Liver (tissue), 3 donors: ENCODE data around the gene TADA3.

Source experiments
- EGR1 ChIP-seq, 2 donors: IDR thresholded peaks; 2 replicates each; pipeline ENCODE4 v1.6.1; 2016 to 2018; ENCODE audit warnings: antibody characterized with exemption in 2 of 2, low read depth in 2 of 2
- FOXA1 ChIP-seq: IDR thresholded peaks from 2 replicates; pipeline ENCODE4 v1.6.1; 2016; ENCODE audit warnings: antibody characterized with exemption
- GABPA ChIP-seq, 2 donors: IDR thresholded peaks in 1 of 2; conservative IDR thresholded peaks in 1 of 2; 2 replicates each; pipeline ENCODE4 v1.6.1; 2016; ENCODE audit warnings: antibody characterized with exemption in 2 of 2, mild to moderate bottlenecking in 1 of 2, moderate library complexity in 1 of 2
- JUND ChIP-seq, 2 donors: IDR thresholded peaks; 2 replicates each; pipeline ENCODE4 v1.6.1; 2016; ENCODE audit warnings: antibody characterized with exemption in 2 of 2
- RAD21 ChIP-seq, 2 donors: IDR thresholded peaks; 2 replicates each; pipeline ENCODE4 v1.6.1; 2016; ENCODE audit warnings: antibody characterized with exemption in 2 of 2, mild to moderate bottlenecking in 2 of 2
- TAF1 ChIP-seq: conservative IDR thresholded peaks from 2 replicates; pipeline ENCODE4 v1.6.1; 2016; ENCODE audit warnings: antibody characterized with exemption, mild to moderate bottlenecking
- YY1 ChIP-seq: IDR thresholded peaks from 2 replicates; pipeline ENCODE4 v1.6.1; 2016; ENCODE audit warnings: antibody characterized with exemption, mild to moderate bottlenecking
- TF ChIP-seq, protein P1 (sequence below): fragments of 150-350 bp; IDR thresholded peaks from 2 replicates; pipeline ENCODE4 v1.5.1; 2017; ENCODE audit warnings: improper control_type of control experiment, low read depth, low read length; ENCODE audit not compliant: missing input control
- TF ChIP-seq, protein P2 (sequence below): IDR thresholded peaks from 2 replicates; pipeline ENCODE4 v1.6.1; 2016; ENCODE audit warnings: antibody characterized with exemption
- TF ChIP-seq, protein P3 (sequence below): IDR thresholded peaks from 2 replicates; pipeline ENCODE4 v1.6.1; 2016; ENCODE audit warnings: antibody characterized with exemption
- TF ChIP-seq, protein P4 (sequence below): IDR thresholded peaks from 2 replicates; pipeline ENCODE4 v1.6.1; 2016; ENCODE audit warnings: antibody characterized with exemption
- TF ChIP-seq, protein P5 (sequence below): IDR thresholded peaks from 2 replicates; pipeline ENCODE4 v1.6.1; 2016; ENCODE audit warnings: antibody characterized with exemption, mild to moderate bottlenecking
- donor health status: healthy.
- donor health status: healthy.

DNA sequence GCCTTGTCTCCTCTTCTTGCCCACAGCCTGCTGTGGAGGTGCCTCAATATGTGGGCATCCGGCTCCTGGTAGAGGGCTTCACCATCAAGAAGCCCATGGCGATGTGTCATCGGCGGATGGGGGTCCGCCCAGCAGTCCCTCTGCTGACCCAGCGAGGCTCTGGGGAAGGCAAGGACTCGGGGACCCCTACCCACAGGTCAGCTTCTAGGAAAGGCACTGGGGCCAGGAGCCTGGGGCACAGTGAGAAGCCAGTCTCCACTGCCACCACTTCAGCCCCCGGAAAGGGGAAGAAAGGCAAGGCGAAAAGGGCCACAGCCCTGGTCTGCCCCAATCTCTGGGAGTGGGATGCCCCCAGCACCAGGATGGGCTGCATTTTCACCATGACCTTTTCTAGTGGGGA is 40.8 kb upstream of the TADA3 start:
- TF ChIP-seq, protein P1, sequence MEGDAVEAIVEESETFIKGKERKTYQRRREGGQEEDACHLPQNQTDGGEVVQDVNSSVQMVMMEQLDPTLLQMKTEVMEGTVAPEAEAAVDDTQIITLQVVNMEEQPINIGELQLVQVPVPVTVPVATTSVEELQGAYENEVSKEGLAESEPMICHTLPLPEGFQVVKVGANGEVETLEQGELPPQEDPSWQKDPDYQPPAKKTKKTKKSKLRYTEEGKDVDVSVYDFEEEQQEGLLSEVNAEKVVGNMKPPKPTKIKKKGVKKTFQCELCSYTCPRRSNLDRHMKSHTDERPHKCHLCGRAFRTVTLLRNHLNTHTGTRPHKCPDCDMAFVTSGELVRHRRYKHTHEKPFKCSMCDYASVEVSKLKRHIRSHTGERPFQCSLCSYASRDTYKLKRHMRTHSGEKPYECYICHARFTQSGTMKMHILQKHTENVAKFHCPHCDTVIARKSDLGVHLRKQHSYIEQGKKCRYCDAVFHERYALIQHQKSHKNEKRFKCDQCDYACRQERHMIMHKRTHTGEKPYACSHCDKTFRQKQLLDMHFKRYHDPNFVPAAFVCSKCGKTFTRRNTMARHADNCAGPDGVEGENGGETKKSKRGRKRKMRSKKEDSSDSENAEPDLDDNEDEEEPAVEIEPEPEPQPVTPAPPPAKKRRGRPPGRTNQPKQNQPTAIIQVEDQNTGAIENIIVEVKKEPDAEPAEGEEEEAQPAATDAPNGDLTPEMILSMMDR: no peak
- TF ChIP-seq YY1 (no peak), JUND (IDR thresholded peaks at IDR 0.05) (no peak), RAD21 (IDR thresholded peaks at IDR 0.05) (no peak), GABPA (IDR thresholded peaks at IDR 0.05 in 1 of 2, conservative IDR thresholded peaks at IDR 0.05 in 1 of 2) (no peak), FOXA1 (no peak), TAF1 (no peak), EGR1 (IDR thresholded peaks at IDR 0.05; ENCODE audit: low read depth in 2 of 2) (no peak)
- TF ChIP-seq, protein P2, sequence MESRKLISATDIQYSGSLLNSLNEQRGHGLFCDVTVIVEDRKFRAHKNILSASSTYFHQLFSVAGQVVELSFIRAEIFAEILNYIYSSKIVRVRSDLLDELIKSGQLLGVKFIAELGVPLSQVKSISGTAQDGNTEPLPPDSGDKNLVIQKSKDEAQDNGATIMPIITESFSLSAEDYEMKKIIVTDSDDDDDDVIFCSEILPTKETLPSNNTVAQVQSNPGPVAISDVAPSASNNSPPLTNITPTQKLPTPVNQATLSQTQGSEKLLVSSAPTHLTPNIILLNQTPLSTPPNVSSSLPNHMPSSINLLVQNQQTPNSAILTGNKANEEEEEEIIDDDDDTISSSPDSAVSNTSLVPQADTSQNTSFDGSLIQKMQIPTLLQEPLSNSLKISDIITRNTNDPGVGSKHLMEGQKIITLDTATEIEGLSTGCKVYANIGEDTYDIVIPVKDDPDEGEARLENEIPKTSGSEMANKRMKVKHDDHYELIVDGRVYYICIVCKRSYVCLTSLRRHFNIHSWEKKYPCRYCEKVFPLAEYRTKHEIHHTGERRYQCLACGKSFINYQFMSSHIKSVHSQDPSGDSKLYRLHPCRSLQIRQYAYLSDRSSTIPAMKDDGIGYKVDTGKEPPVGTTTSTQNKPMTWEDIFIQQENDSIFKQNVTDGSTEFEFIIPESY: no peak
- TF ChIP-seq, protein P3, sequence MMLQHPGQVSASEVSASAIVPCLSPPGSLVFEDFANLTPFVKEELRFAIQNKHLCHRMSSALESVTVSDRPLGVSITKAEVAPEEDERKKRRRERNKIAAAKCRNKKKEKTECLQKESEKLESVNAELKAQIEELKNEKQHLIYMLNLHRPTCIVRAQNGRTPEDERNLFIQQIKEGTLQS: no peak
- TF ChIP-seq, protein P4, sequence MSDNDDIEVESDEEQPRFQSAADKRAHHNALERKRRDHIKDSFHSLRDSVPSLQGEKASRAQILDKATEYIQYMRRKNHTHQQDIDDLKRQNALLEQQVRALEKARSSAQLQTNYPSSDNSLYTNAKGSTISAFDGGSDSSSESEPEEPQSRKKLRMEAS: no peak
- TF ChIP-seq, protein P5, sequence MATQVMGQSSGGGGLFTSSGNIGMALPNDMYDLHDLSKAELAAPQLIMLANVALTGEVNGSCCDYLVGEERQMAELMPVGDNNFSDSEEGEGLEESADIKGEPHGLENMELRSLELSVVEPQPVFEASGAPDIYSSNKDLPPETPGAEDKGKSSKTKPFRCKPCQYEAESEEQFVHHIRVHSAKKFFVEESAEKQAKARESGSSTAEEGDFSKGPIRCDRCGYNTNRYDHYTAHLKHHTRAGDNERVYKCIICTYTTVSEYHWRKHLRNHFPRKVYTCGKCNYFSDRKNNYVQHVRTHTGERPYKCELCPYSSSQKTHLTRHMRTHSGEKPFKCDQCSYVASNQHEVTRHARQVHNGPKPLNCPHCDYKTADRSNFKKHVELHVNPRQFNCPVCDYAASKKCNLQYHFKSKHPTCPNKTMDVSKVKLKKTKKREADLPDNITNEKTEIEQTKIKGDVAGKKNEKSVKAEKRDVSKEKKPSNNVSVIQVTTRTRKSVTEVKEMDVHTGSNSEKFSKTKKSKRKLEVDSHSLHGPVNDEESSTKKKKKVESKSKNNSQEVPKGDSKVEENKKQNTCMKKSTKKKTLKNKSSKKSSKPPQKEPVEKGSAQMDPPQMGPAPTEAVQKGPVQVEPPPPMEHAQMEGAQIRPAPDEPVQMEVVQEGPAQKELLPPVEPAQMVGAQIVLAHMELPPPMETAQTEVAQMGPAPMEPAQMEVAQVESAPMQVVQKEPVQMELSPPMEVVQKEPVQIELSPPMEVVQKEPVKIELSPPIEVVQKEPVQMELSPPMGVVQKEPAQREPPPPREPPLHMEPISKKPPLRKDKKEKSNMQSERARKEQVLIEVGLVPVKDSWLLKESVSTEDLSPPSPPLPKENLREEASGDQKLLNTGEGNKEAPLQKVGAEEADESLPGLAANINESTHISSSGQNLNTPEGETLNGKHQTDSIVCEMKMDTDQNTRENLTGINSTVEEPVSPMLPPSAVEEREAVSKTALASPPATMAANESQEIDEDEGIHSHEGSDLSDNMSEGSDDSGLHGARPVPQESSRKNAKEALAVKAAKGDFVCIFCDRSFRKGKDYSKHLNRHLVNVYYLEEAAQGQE: no peak
